ENCODE data around the gene SNX9.
A peak's percentile ranks its signal among the peaks of the same experiment; 100 is the strongest.

The SNX9 gene

DNA sequence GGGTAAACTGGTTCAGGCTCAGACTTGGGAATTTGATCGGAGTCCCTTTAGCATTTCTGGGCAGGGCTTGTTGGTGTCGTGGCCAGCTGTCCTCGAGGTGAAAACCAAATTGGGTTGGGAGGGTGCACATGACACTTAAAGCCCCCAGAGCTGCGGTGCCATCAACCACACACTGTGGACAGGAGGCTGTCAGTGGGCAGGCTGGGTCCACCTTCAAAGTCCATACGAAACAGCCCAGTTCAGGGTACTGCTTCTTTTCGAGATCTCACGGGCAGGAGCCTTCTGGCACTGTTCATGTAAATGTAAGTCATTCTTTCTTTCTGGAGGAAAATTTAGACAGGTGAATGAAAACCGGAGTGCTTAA is 165.6 kb downstream of the SNX9 start:
- H3K18ac ChIP-seq (ENCODE audit: low read depth in 1 of 2, low read length in 2 of 2): peak overlapping the region; percentile 37 to 50
- peaks cover 53% of the 10 kb centered on the region for H3K4me1 ChIP-seq (ENCODE audit: control insufficient read depth, insufficient read depth, low read depth, low read length)
- peak overlapping the region in 1 of 2 experiments; percentile 10 for H2BK12ac ChIP-seq (ENCODE audit: low read length in 2 of 2)
- no peak for DNase-seq
- no peaks in the 10 kb centered on the region for H3K27me3 ChIP-seq (ENCODE audit: control insufficient read depth in 1 of 2, insufficient read depth in 1 of 2, low read length in 2 of 2)
- no peak overlapping the region for H3K23ac ChIP-seq (ENCODE audit: low read length in 2 of 2)
- no peak overlapping the region for H4K91ac ChIP-seq (ENCODE audit: low read length)
- H3K4me3 ChIP-seq (ENCODE audit: insufficient read depth in 1 of 2, low read depth in 1 of 2, low read length in 2 of 2): no peak overlapping the region
- peaks cover 2% of the 10 kb centered on the region for H3K79me1 ChIP-seq (replicated peaks; ENCODE audit: low read length, poor library complexity, severe bottlenecking)
- H2BK120ac ChIP-seq (ENCODE audit: low read depth, low read length): peak overlapping the region; percentile 52
- peak overlapping the region; percentile 19 for H4K8ac ChIP-seq (ENCODE audit: low read length)
- H3K9ac ChIP-seq (ENCODE audit: low read length): no peak overlapping the region
- no peak overlapping the region for H3K27ac ChIP-seq (ENCODE audit: low read length, poor library complexity, severe bottlenecking)
- no peak overlapping the region for H3K4me2 ChIP-seq (ENCODE audit: low read length, poor library complexity, severe bottlenecking)
- H3K14ac ChIP-seq (ENCODE audit: low read length in 2 of 2): no peak overlapping the region
- H2BK5ac ChIP-seq (ENCODE audit: low read depth, low read length, poor library complexity, severe bottlenecking): no peak overlapping the region
- H2BK15ac ChIP-seq (ENCODE audit: low read depth, poor library complexity, severe bottlenecking): no peak overlapping the region
- WGBS: 97% methylated on average over 8 of the region's 8 CpGs
- peak overlapping the region in 1 of 2 experiments; percentile 57 for H3K4ac ChIP-seq (ENCODE audit: low read depth in 1 of 2, low read length in 2 of 2)
- H2AK5ac ChIP-seq (ENCODE audit: low read length, severe bottlenecking): peak overlapping the region; percentile 63
- no peaks in the 10 kb centered on the region for H3K9me3 ChIP-seq (ENCODE audit: control insufficient read depth, low read length)
- peaks cover 17 to 19% of the 10 kb centered on the region in 2 experiments for H3K36me3 ChIP-seq (ENCODE audit: control insufficient read depth in 1 of 2, insufficient read depth in 2 of 2, low read depth in 1 of 2, low read length in 2 of 2)
- no peak overlapping the region for H2AFZ ChIP-seq (ENCODE audit: low read depth, low read length)

DNA sequence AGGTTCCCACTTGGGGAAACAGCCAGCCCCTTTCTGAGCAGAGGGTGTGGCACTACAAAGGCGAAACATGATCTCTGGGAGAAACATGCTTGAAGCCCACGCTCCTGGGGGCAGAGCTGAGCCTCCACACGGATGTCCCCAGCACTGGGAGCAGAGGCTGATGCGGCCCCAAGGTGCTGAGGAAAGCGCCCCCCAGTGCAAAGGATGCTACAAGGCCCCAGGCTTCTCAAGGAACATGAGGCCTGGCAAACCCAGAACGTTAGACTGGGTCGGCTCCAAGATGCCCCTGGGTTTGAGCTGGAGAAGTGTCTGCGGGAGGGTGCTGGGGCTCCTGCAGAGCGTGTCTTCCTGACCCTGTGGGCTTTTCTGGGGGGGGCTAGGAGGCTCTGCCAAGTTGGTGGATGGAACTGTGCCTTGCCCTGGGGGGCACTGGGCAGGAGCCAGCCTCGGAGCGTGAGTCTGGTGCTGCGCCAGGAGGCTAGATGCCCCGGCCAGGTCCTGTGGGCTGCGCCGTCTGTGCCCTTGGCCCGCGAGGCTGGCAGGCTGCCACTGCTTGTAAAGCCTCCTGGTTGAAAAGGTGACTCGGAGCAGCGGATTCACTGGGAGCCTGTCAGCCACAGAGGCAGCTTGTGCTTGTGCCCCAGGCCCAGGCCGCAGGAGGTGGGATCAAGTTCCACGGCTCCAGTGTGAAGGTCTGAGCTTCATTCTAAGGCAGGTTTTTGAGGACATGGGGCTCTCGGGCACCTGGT is 166.7 kb downstream of the SNX9 start:
- H4K8ac ChIP-seq (ENCODE audit: low read length): peak overlapping the region; percentile 27
- no peak overlapping the region for H3K23ac ChIP-seq (ENCODE audit: low read length in 2 of 2)
- no peak overlapping the region for H3K4me3 ChIP-seq (ENCODE audit: insufficient read depth in 1 of 2, low read depth in 1 of 2, low read length in 2 of 2)
- H3K4me2 ChIP-seq (ENCODE audit: low read length, poor library complexity, severe bottlenecking): peak overlapping the region; percentile 3
- no peak overlapping the region for H3K9ac ChIP-seq (ENCODE audit: low read length)
- H2BK15ac ChIP-seq (ENCODE audit: low read depth, poor library complexity, severe bottlenecking): peak overlapping the region; percentile 41
- 87% methylated on average over 22 of the region's 22 CpGs for WGBS
- no peak overlapping the region for H2BK5ac ChIP-seq (ENCODE audit: low read depth, low read length, poor library complexity, severe bottlenecking)
- peaks cover 52% of the 10 kb centered on the region for H3K4me1 ChIP-seq (ENCODE audit: control insufficient read depth, insufficient read depth, low read depth, low read length)
- peak overlapping the region; percentile 19 for H3K27ac ChIP-seq (ENCODE audit: low read length, poor library complexity, severe bottlenecking)
- H3K36me3 ChIP-seq (ENCODE audit: control insufficient read depth in 1 of 2, insufficient read depth in 2 of 2, low read depth in 1 of 2, low read length in 2 of 2): peaks cover 17 to 18% of the 10 kb centered on the region in 2 experiments
- H3K27me3 ChIP-seq (ENCODE audit: control insufficient read depth in 1 of 2, insufficient read depth in 1 of 2, low read length in 2 of 2): no peaks in the 10 kb centered on the region
- H3K79me1 ChIP-seq (replicated peaks; ENCODE audit: low read length, poor library complexity, severe bottlenecking): peaks cover 2% of the 10 kb centered on the region
- no peak overlapping the region for H2AFZ ChIP-seq (ENCODE audit: low read depth, low read length)
- H2BK120ac ChIP-seq (ENCODE audit: low read depth, low read length): peak overlapping the region; percentile 6
- peak overlapping the region in 1 of 2 experiments; percentile 17 for H3K4ac ChIP-seq (ENCODE audit: low read depth in 1 of 2, low read length in 2 of 2)
- peak; percentile 33 for DNase-seq
- H3K14ac ChIP-seq (ENCODE audit: low read length in 2 of 2): no peak overlapping the region
- peak overlapping the region; percentile 11 to 77 for H3K18ac ChIP-seq (ENCODE audit: low read depth in 1 of 2, low read length in 2 of 2)
- H2BK12ac ChIP-seq (ENCODE audit: low read length in 2 of 2): peak overlapping the region in 1 of 2 experiments; percentile 23
- peak overlapping the region; percentile 35 for H2AK5ac ChIP-seq (ENCODE audit: low read length, severe bottlenecking)
- H3K9me3 ChIP-seq (ENCODE audit: control insufficient read depth, low read length): no peaks in the 10 kb centered on the region
- no peak overlapping the region for H4K91ac ChIP-seq (ENCODE audit: low read length)

DNA sequence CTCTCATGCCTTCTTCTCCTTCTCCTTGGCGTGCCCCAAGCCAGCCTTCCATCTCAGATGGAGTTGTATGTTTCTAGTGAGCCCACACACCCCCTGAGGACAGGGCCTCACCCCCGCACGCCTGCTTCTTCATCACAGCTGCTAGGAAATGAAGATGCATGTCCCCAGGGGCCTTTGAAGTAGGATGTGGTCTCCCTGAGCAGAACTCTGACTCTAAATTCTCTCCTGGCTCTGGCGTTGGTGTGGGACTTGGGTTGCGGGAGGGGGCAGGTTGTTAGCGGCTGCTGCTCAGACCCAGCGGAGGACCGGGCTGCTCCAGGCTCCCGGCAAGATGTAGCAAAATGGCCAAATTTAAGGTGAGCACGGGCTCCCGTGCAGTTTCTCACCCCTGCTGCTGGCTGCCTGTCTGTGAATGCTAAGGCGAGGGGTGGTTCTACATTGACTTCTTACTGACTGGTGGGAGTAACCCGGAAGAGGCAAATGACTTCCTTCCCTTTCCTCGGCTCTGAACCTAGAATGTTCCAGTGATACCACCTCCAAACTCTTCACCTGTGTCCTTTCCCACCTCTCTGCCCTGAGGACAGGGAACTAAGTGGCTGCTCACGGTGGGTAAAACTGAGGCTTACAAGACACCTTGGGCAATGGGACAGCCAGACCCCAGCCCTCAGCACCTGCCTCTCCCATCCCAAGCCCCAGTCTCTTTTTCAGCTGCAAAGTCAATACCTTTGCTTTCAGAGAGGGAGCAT is 167.4 kb downstream of the SNX9 start:
- H2BK120ac ChIP-seq (ENCODE audit: low read depth, low read length): no peak overlapping the region
- H3K79me1 ChIP-seq (replicated peaks; ENCODE audit: low read length, poor library complexity, severe bottlenecking): peaks cover 2% of the 10 kb centered on the region
- peak overlapping the region; percentile 11 for H3K27ac ChIP-seq (ENCODE audit: low read length, poor library complexity, severe bottlenecking)
- 86% methylated on average over 13 of the region's 15 CpGs for WGBS
- H3K4me1 ChIP-seq (ENCODE audit: control insufficient read depth, insufficient read depth, low read depth, low read length): peaks cover 48% of the 10 kb centered on the region
- peak overlapping the region; percentile 27 for H4K8ac ChIP-seq (ENCODE audit: low read length)
- no peak overlapping the region for H3K4me3 ChIP-seq (ENCODE audit: insufficient read depth in 1 of 2, low read depth in 1 of 2, low read length in 2 of 2)
- no peak overlapping the region for H2BK15ac ChIP-seq (ENCODE audit: low read depth, poor library complexity, severe bottlenecking)
- H2BK12ac ChIP-seq (ENCODE audit: low read length in 2 of 2): peak overlapping the region in 1 of 2 experiments; percentile 29
- peak overlapping the region; percentile 11 to 77 for H3K18ac ChIP-seq (ENCODE audit: low read depth in 1 of 2, low read length in 2 of 2)
- H3K9ac ChIP-seq (ENCODE audit: low read length): no peak overlapping the region
- H2AFZ ChIP-seq (ENCODE audit: low read depth, low read length): no peak overlapping the region
- H3K9me3 ChIP-seq (ENCODE audit: control insufficient read depth, low read length): no peaks in the 10 kb centered on the region
- no peak overlapping the region for H2BK5ac ChIP-seq (ENCODE audit: low read depth, low read length, poor library complexity, severe bottlenecking)
- no peak overlapping the region for H3K4ac ChIP-seq (ENCODE audit: low read depth in 1 of 2, low read length in 2 of 2)
- no peaks in the 10 kb centered on the region for H3K27me3 ChIP-seq (ENCODE audit: control insufficient read depth in 1 of 2, insufficient read depth in 1 of 2, low read length in 2 of 2)
- H2AK5ac ChIP-seq (ENCODE audit: low read length, severe bottlenecking): peak overlapping the region; percentile 47
- DNase-seq: no peak
- H4K91ac ChIP-seq (ENCODE audit: low read length): no peak overlapping the region
- peak overlapping the region in 1 of 2 experiments; percentile 50 for H3K23ac ChIP-seq (ENCODE audit: low read length in 2 of 2)
- peaks cover 18 to 24% of the 10 kb centered on the region in 2 experiments for H3K36me3 ChIP-seq (ENCODE audit: control insufficient read depth in 1 of 2, insufficient read depth in 2 of 2, low read depth in 1 of 2, low read length in 2 of 2)
- H3K4me2 ChIP-seq (ENCODE audit: low read length, poor library complexity, severe bottlenecking): peak overlapping the region; percentile 3
- H3K14ac ChIP-seq (ENCODE audit: low read length in 2 of 2): no peak overlapping the region

DNA sequence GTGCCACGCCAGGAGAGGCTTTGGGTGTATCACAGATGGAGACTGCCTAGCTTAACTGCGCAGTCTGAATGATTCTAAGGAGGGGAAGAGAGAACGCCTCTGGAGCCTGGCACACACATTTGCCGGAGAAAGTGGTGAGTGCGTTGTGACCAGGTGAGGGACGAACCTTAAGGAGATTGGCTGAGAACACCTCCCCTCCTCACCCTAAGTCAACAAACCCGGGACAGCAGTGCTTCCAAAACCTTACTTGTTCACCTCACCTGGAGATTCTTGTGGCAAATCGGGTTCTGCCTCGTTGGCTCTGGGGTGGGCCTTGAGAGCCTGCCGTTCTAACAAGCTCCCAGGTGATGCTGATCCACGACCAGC is 168.0 kb downstream of the SNX9 start:
- no peak for DNase-seq
- H3K9ac ChIP-seq (ENCODE audit: low read length): no peak overlapping the region
- 96% methylated on average over 11 of the region's 11 CpGs for WGBS
- H4K91ac ChIP-seq (ENCODE audit: low read length): no peak overlapping the region
- H2BK120ac ChIP-seq (ENCODE audit: low read depth, low read length): no peak overlapping the region
- H3K4me2 ChIP-seq (ENCODE audit: low read length, poor library complexity, severe bottlenecking): no peak overlapping the region
- H3K4ac ChIP-seq (ENCODE audit: low read depth in 1 of 2, low read length in 2 of 2): no peak overlapping the region
- H2BK12ac ChIP-seq (ENCODE audit: low read length in 2 of 2): peak overlapping the region in 1 of 2 experiments; percentile 29
- H3K18ac ChIP-seq (ENCODE audit: low read depth in 1 of 2, low read length in 2 of 2): peak overlapping the region in 1 of 2 experiments; percentile 1
- H3K27me3 ChIP-seq (ENCODE audit: control insufficient read depth in 1 of 2, insufficient read depth in 1 of 2, low read length in 2 of 2): no peaks in the 10 kb centered on the region
- no peak overlapping the region for H2AFZ ChIP-seq (ENCODE audit: low read depth, low read length)
- no peak overlapping the region for H3K4me3 ChIP-seq (ENCODE audit: insufficient read depth in 1 of 2, low read depth in 1 of 2, low read length in 2 of 2)
- peak overlapping the region; percentile 47 for H2AK5ac ChIP-seq (ENCODE audit: low read length, severe bottlenecking)
- peak overlapping the region in 1 of 2 experiments; percentile 50 for H3K23ac ChIP-seq (ENCODE audit: low read length in 2 of 2)
- H3K9me3 ChIP-seq (ENCODE audit: control insufficient read depth, low read length): no peaks in the 10 kb centered on the region
- peaks cover 18 to 26% of the 10 kb centered on the region in 2 experiments for H3K36me3 ChIP-seq (ENCODE audit: control insufficient read depth in 1 of 2, insufficient read depth in 2 of 2, low read depth in 1 of 2, low read length in 2 of 2)
- no peak overlapping the region for H2BK15ac ChIP-seq (ENCODE audit: low read depth, poor library complexity, severe bottlenecking)
- H3K79me1 ChIP-seq (replicated peaks; ENCODE audit: low read length, poor library complexity, severe bottlenecking): peaks cover 2% of the 10 kb centered on the region
- no peak overlapping the region for H3K27ac ChIP-seq (ENCODE audit: low read length, poor library complexity, severe bottlenecking)
- H3K14ac ChIP-seq (ENCODE audit: low read length in 2 of 2): no peak overlapping the region
- H2BK5ac ChIP-seq (ENCODE audit: low read depth, low read length, poor library complexity, severe bottlenecking): no peak overlapping the region
- no peak overlapping the region for H4K8ac ChIP-seq (ENCODE audit: low read length)
- H3K4me1 ChIP-seq (ENCODE audit: control insufficient read depth, insufficient read depth, low read depth, low read length): peaks cover 43% of the 10 kb centered on the region
